IMR-90 (cell line): ENCODE data around the gene PMS1. TPM values are rescaled to one million over a fixed set of nuclear protein-coding genes. Genes with fewer than 3 reads are reported as not detected.
A peak's percentile ranks its signal among the peaks of the same experiment; 100 is the strongest.

Experiments
- ATAC-seq: fragments of 200-7000 bp; cut with Tn5 transposase; 2 replicates; pipeline ENCODE4 v1.9.1; 2020; ENCODE audit warnings: low read depth, mild to moderate bottlenecking, moderate library complexity
- BruUV-seq: library from RNA; stranded (reverse); fragments of 400-500 nt; replicated peaks from 2 replicates; lab custom pipeline; 2021; lab: Mats Ljungman, UMichigan
- CTCF ChIA-PET: fragments of 300-600 bp; formaldehyde crosslinking; extraction: SDS; loops from one replicate; lab custom pipeline; 2021; ENCODE audit warnings: antibody characterized with exemption; lab: Yijun Ruan, JAX
- POLR2A ChIA-PET: fragments of 300-600 bp; sonication (Branson Sonifier 250); formaldehyde crosslinking; loops from one replicate; lab custom pipeline; 2022; ENCODE audit warnings: antibody characterized with exemption; ENCODE audit not compliant: unreplicated experiment; lab: Charles Lee
- DNase-seq: peaks from one replicate; pipeline ENCODE4 v3.0.0; 2013
- H2AFZ ChIP-seq: replicated peaks from 2 replicates; pipeline ENCODE3; 2013; ENCODE audit warnings: low read length, mild to moderate bottlenecking; ENCODE audit not compliant: poor library complexity
- H2AK5ac ChIP-seq: 2 replicates; pipeline ENCODE4 v1.6.1; 2013; ENCODE audit warnings: low read depth, low read length, inconsistent platforms
- H2AK9ac ChIP-seq: replicated peaks from 2 replicates; pipeline ENCODE3; 2013; ENCODE audit warnings: mild to moderate bottlenecking, low read depth, low read length, moderate library complexity; ENCODE audit not compliant: poor library complexity
- H2BK120ac ChIP-seq: 2 replicates; pipeline ENCODE4 v1.6.1; 2013; ENCODE audit warnings: low read depth, low read length, inconsistent platforms
- H2BK15ac ChIP-seq: 3 replicates; pipeline ENCODE4 v1.6.1; 2013; ENCODE audit warnings: low read depth, low read length, inconsistent platforms
- H2BK20ac ChIP-seq: 2 replicates; pipeline ENCODE4 v1.6.1; 2013; ENCODE audit warnings: low read depth, mild to moderate bottlenecking, inconsistent platforms, low read length, moderate library complexity
- H2BK5ac ChIP-seq: 2 replicates; pipeline ENCODE4 v1.6.1; 2013; ENCODE audit warnings: mild to moderate bottlenecking, low read depth, low read length, inconsistent platforms; ENCODE audit not compliant: poor library complexity, severe bottlenecking
- H3K14ac ChIP-seq: replicated peaks from 2 replicates; pipeline ENCODE4 v1.6.1; 2013; ENCODE audit warnings: low read depth, low read length, inconsistent platforms
- H3K18ac ChIP-seq: 2 replicates; pipeline ENCODE4 v1.6.1; 2013; ENCODE audit warnings: low read depth, low read length, control low read depth
- H3K23ac ChIP-seq: 2 replicates; pipeline ENCODE4 v1.6.1; 2013; ENCODE audit warnings: low read depth, low read length, inconsistent platforms
- H3K27ac ChIP-seq: 2 replicates; pipeline ENCODE4 v1.5.1; 2013; ENCODE audit warnings: mild to moderate bottlenecking, control low read depth, low read length; ENCODE audit not compliant: insufficient read depth
- H3K27me3 ChIP-seq: 2 replicates; pipeline ENCODE4 v1.6.1; 2013; ENCODE audit warnings: low read length; ENCODE audit not compliant: control insufficient read depth, insufficient read depth
- H3K36me3 ChIP-seq: 2 replicates; pipeline ENCODE4 v1.6.1; 2013; ENCODE audit warnings: low read length, mixed read lengths; ENCODE audit not compliant: control insufficient read depth, insufficient read depth
- H3K4ac ChIP-seq: 2 replicates; pipeline ENCODE4 v1.6.1; 2013; ENCODE audit warnings: low read depth, low read length, inconsistent platforms
- H3K4me1 ChIP-seq: 2 replicates; pipeline ENCODE4 v1.6.1; 2013; ENCODE audit warnings: low read length, mixed read lengths; ENCODE audit not compliant: control insufficient read depth, insufficient read depth
- H3K4me2 ChIP-seq: 2 replicates; pipeline ENCODE4 v1.6.1; 2013; ENCODE audit warnings: low read depth, mild to moderate bottlenecking, control low read depth, low read length, moderate library complexity
- H3K4me3 ChIP-seq: 2 replicates; pipeline ENCODE4 v1.5.1; 2013; ENCODE audit warnings: low read depth, mild to moderate bottlenecking, control low read depth, low read length, moderate library complexity; ENCODE audit not compliant: insufficient read depth
- H3K56ac ChIP-seq: 2 replicates; pipeline ENCODE4 v1.6.1; 2013; ENCODE audit warnings: low read length, inconsistent platforms; ENCODE audit not compliant: insufficient read depth; ENCODE audit errors: extremely low read depth
- H3K79me1 ChIP-seq, 2 experiments: 2 replicates each; pipeline ENCODE4 v1.6.1; 2013; ENCODE audit warnings: low read length in 2 of 2, inconsistent platforms in 1 of 2, low read depth in 1 of 2
- H3K9ac ChIP-seq: 2 replicates; pipeline ENCODE4 v1.6.1; 2013; ENCODE audit warnings: low read depth, low read length, control low read depth
- H3K9me1 ChIP-seq: 2 replicates; pipeline ENCODE4 v1.6.1; 2013; ENCODE audit warnings: low read length, inconsistent platforms; ENCODE audit not compliant: insufficient read depth
- H3K9me3 ChIP-seq: 2 replicates; pipeline ENCODE4 v1.6.1; 2013; ENCODE audit warnings: low read length; ENCODE audit not compliant: control insufficient read depth, insufficient read depth
- H4K20me1 ChIP-seq: 2 replicates; pipeline ENCODE4 v1.6.1; 2013; ENCODE audit warnings: low read length, inconsistent platforms; ENCODE audit not compliant: insufficient read depth
- H4K5ac ChIP-seq: 2 replicates; pipeline ENCODE4 v1.6.1; 2013; ENCODE audit warnings: mild to moderate bottlenecking, low read depth, low read length, control low read depth
- H4K8ac ChIP-seq, 2 experiments: 2 replicates each; pipeline ENCODE4 v1.6.1; 2013; ENCODE audit warnings: low read depth in 2 of 2, low read length in 2 of 2, control low read depth in 1 of 2, inconsistent platforms in 1 of 2
- H4K91ac ChIP-seq: 2 replicates; pipeline ENCODE4 v1.6.1; 2013; ENCODE audit warnings: low read depth, low read length, inconsistent platforms; ENCODE audit not compliant: insufficient read depth
- BHLHE40 ChIP-seq: fragments of 150-350 bp; IDR thresholded peaks from 2 replicates; pipeline ENCODE4 v1.6.1; 2016; ENCODE audit warnings: mild to moderate bottlenecking, low read depth, low read length
- CEBPB ChIP-seq: IDR thresholded peaks from 2 replicates; pipeline ENCODE4 v1.6.1; 2012; ENCODE audit warnings: low read depth, low read length, improper control_type of control experiment
- CHD1 ChIP-seq: IDR thresholded peaks from 2 replicates; pipeline ENCODE4 v1.6.1; 2012; ENCODE audit warnings: low read depth, low read length, improper control_type of control experiment
- CTCF ChIP-seq: conservative IDR thresholded peaks from 2 replicates; pipeline ENCODE4 v1.5.1; 2012; ENCODE audit warnings: mild to moderate bottlenecking, low read depth, low read length, improper control_type of control experiment
- ELK1 ChIP-seq: fragments of 150-350 bp; IDR thresholded peaks from 2 replicates; pipeline ENCODE4 v1.6.1; 2016; ENCODE audit warnings: low read depth, mild to moderate bottlenecking, low read length, moderate library complexity, borderline replicate concordance
- FOS ChIP-seq: fragments of 150-350 bp; IDR thresholded peaks from 2 replicates; pipeline ENCODE4 v1.6.1; 2016; ENCODE audit warnings: low read depth, low read length
- MAFK ChIP-seq: IDR thresholded peaks from 2 replicates; pipeline ENCODE4 v1.6.1; 2012; ENCODE audit warnings: low read depth, low read length, improper control_type of control experiment
- MAZ ChIP-seq: IDR thresholded peaks from 2 replicates; pipeline ENCODE4 v1.6.1; 2012; ENCODE audit warnings: low read depth, mild to moderate bottlenecking, low read length, improper control_type of control experiment, moderate library complexity, borderline replicate concordance
- MXI1 ChIP-seq: IDR thresholded peaks from 2 replicates; pipeline ENCODE4 v1.6.1; 2012; ENCODE audit warnings: low read depth, mild to moderate bottlenecking, low read length, moderate library complexity, borderline replicate concordance
- NFE2L2 ChIP-seq: fragments of 150-350 bp; IDR thresholded peaks from 2 replicates; pipeline ENCODE4 v1.6.1; 2016; ENCODE audit warnings: low read depth, mild to moderate bottlenecking, low read length
- POLR2A ChIP-seq: IDR thresholded peaks from 2 replicates; pipeline ENCODE4 v1.6.1; 2012; ENCODE audit warnings: mild to moderate bottlenecking, low read depth, low read length
- RAD21 ChIP-seq: IDR thresholded peaks from 2 replicates; pipeline ENCODE4 v1.6.1; 2012; ENCODE audit warnings: low read length, improper control_type of control experiment
- RCOR1 ChIP-seq: IDR thresholded peaks from 2 replicates; pipeline ENCODE4 v1.6.1; 2012; ENCODE audit warnings: mild to moderate bottlenecking, low read length, improper control_type of control experiment; ENCODE audit not compliant: insufficient replicate concordance
- RFX5 ChIP-seq: IDR thresholded peaks from 2 replicates; pipeline ENCODE4 v1.8.0; 2012; ENCODE audit warnings: low read depth, mild to moderate bottlenecking, low read length, moderate library complexity
- SMC3 ChIP-seq: fragments of 150-350 bp; IDR thresholded peaks from 2 replicates; pipeline ENCODE4 v1.6.1; 2016; ENCODE audit warnings: low read depth, mild to moderate bottlenecking, antibody characterized with exemption, low read length, moderate library complexity
- USF2 ChIP-seq: fragments of 150-350 bp; IDR thresholded peaks from 2 replicates; pipeline ENCODE4 v1.6.1; 2017; ENCODE audit warnings: mild to moderate bottlenecking, antibody characterized with exemption, low read length, low read depth
- WGBS, 2 experiments: methylation state at CpG; one replicate each; pipeline versions ENCODE4 v1.1.5 to v1.1.7; 2013; ENCODE audit warnings: missing lambda C conversion rate in 2 of 2; ENCODE audit not compliant: insufficient read length in 1 of 2; ENCODE audit errors: extremely low coverage in 2 of 2; 5-methylcytosine and 5-hydroxymethylcytosine counted together
- dilution Hi-C: fragments of 300-500 bp; cut with HindIII; formaldehyde crosslinking; loops from one replicate; pipeline ENCODE4 v1.14.3; 2018; ENCODE audit warnings: low sequenced_read_pairs; ENCODE audit not compliant: unreplicated experiment
- in situ Hi-C: fragments of 300-500 bp; cut with MboI; formaldehyde crosslinking; loops from 3 replicates; pipeline ENCODE4 v1.14.3; 2019; ENCODE audit warnings: low sequenced_read_pairs, inconsistent platforms, mixed read lengths
- intact Hi-C: fragments of 100-400 bp; cut with micrococcal nuclease; formaldehyde crosslinking; loops from 2 replicates; pipeline ENCODE4 v1.10.0; 2022
- polyA plus RNA-seq, 3 experiments: library from polyadenylated mRNA; depleted of rRNA; stranded (reverse); fragments of >200 nt; gene quantifications; 2 replicates each; pipeline ENCODE4 v1.2.3, GENCODE V29; 2012; ENCODE audit warnings: low replicate concordance in 1 of 3
- total RNA-seq: library from RNA; depleted of rRNA; stranded (reverse); fragments of >200 nt; gene quantifications from 2 replicates; pipeline ENCODE4 v1.2.3, GENCODE V29; 2012

PMS1 gene
- total and polyA plus RNA-seq, 2 of the 4 experiments (the other 2 are of a cell fraction): 8.1 to 10.6 TPM

GRCh38 chr2:189783451-189783926 lies 761 bp upstream of the PMS1 start:
- peak overlapping the region; percentile 58 for H3K18ac ChIP-seq
- peaks cover 9% of the 10 kb centered on the region for H3K36me3 ChIP-seq
- in situ Hi-C loops: no loop called here
- no peak for TF ChIP-seq BHLHE40
- no peak for TF ChIP-seq RAD21
- TF ChIP-seq SMC3: no peak
- no peak for TF ChIP-seq CEBPB
- TF ChIP-seq MXI1: no peak
- no peak for TF ChIP-seq POLR2A
- no peak for TF ChIP-seq RCOR1
- no peak for TF ChIP-seq CTCF
- TF ChIP-seq MAZ: no peak
- TF ChIP-seq USF2: no peak
- TF ChIP-seq FOS: no peak
- no peak for TF ChIP-seq CHD1
- no peak for TF ChIP-seq RFX5
- TF ChIP-seq MAFK: no peak
- TF ChIP-seq NFE2L2: no peak
- TF ChIP-seq ELK1: no peak
- no peaks in the 10 kb centered on the region; the same call in 1 of the 2 replicates for H3K9me1 ChIP-seq
- H3K4me1 ChIP-seq: peaks cover 4% of the 10 kb centered on the region; the same call in 1 of the 2 replicates
- peak overlapping the region; percentile 76 for H3K4ac ChIP-seq
- peak overlapping the region; percentile 82 for H3K4me2 ChIP-seq
- 0% methylated on average over 8 of the region's 17 CpGs; no CpG with 5 or more reads in 1 of the 2 experiments for WGBS, 2 experiments
- intact Hi-C loops: loop anchor here (10.0 kb wide), 1 partner anchor 531 kb away; the partner anchor contains the start of gene HIBCH
- ATAC-seq (peak; percentile 12), DNase-seq (peak; percentile 49)
- H3K27me3 ChIP-seq: no peaks in the 10 kb centered on the region
- H3K27ac ChIP-seq: peak overlapping the region; percentile 89
- CTCF ChIA-PET: no interaction called here
- H3K79me1 ChIP-seq: peaks cover 25 to 41% of the 10 kb centered on the region in 2 experiments
- no peak overlapping the region for H2BK20ac ChIP-seq
- dilution Hi-C loops: no loop called here
- peak overlapping the region; percentile 85 for H3K9ac ChIP-seq
- no peak overlapping the region for H2BK120ac ChIP-seq
- H3K56ac ChIP-seq: peak overlapping the region; percentile 89
- peak overlapping the region; percentile 66 for H3K14ac ChIP-seq
- peak overlapping the region; percentile 57 for H4K5ac ChIP-seq
- H2AFZ ChIP-seq: peak overlapping the region; percentile 99
- peak overlapping the region; percentile 77 for H2BK5ac ChIP-seq
- H2AK5ac ChIP-seq: peak overlapping the region; percentile 13; the same call in 1 of the 2 replicates
- H3K23ac ChIP-seq: peak overlapping the region; percentile 85
- peak overlapping the region; percentile 59 for H4K91ac ChIP-seq
- POLR2A ChIA-PET: interaction anchor here (0.6 kb wide), 1 partner anchor 1854 kb away, joined by 3 read pairs; no protein-coding TSS in a partner anchor
- H4K20me1 ChIP-seq: peaks cover 3% of the 10 kb centered on the region
- no peaks in the 10 kb centered on the region for H3K9me3 ChIP-seq
- H2AK9ac ChIP-seq: peak overlapping the region; percentile 77
- H4K8ac ChIP-seq: peak overlapping the region; percentile 89 to 93
- H3K4me3 ChIP-seq: peak overlapping the region; percentile 80
- BruUV-seq: no TSS peak
- H2BK15ac ChIP-seq: no peak overlapping the region
